ENCODE data around the gene BBX. TPM values are rescaled to one million over a fixed set of nuclear protein-coding genes. Genes with fewer than 3 reads are reported as not detected.

Gene BBX
- total and polyA plus RNA-seq, 4 donors = 4.7 to 25.1 (median 20.5) TPM

GRCh38 chr3:107826727-107827126, 304.0 kb downstream of the BBX start:
- Histone ChIP-seq H3K4me3 (ENCODE audit: low read depth in 1 of 3, low read length in 3 of 3) (no peak overlapping the region), H3K9me3 (ENCODE audit: control insufficient read depth in 4 of 4, low read length in 3 of 4) (no peaks in the 10 kb centered on the region), H3K36me3 (ENCODE audit: control insufficient read depth in 4 of 4, insufficient read depth in 3 of 4, low read depth in 1 of 4, low read length in 3 of 4) (no peaks in the 10 kb centered on the region), H3K4me1 (ENCODE audit: control insufficient read depth in 4 of 4, insufficient read depth in 4 of 4, low read length in 3 of 4) (no peaks in the 10 kb centered on the region), H3K27ac (ENCODE audit: low read depth in 1 of 2, low read length in 2 of 2) (no peak overlapping the region), H3K27me3 (ENCODE audit: control insufficient read depth in 4 of 4, insufficient read depth in 4 of 4, low read length in 3 of 4) (no peaks in the 10 kb centered on the region), H3K9ac (ENCODE audit: low read depth in 1 of 2, low read length in 2 of 2) (no peak overlapping the region)
- WGBS = 87% methylated on average over 9 of the region's 9 CpGs
- no peak for TF ChIP-seq FOXA2 (IDR thresholded peaks at IDR 0.05)
- no peak for TF ChIP-seq FOXA1 (IDR thresholded peaks at IDR 0.05)
- DNase-seq (ENCODE audit: low spot score) = no peak

- Histone ChIP-seq H3K9me3 (ENCODE audit: control insufficient read depth in 4 of 4, low read length in 3 of 4) (no peaks in the 10 kb centered on the region), H3K9ac (ENCODE audit: low read depth in 1 of 2, low read length in 2 of 2) (no peak overlapping the region), H3K27me3 (ENCODE audit: control insufficient read depth in 4 of 4, insufficient read depth in 4 of 4, low read length in 3 of 4) (no peaks in the 10 kb centered on the region), H3K36me3 (ENCODE audit: control insufficient read depth in 4 of 4, insufficient read depth in 3 of 4, low read depth in 1 of 4, low read length in 3 of 4) (no peaks in the 10 kb centered on the region), H3K4me3 (ENCODE audit: low read depth in 1 of 3, low read length in 3 of 3) (no peak overlapping the region), H3K27ac (ENCODE audit: low read depth in 1 of 2, low read length in 2 of 2) (no peak overlapping the region), H3K4me1 (ENCODE audit: control insufficient read depth in 4 of 4, insufficient read depth in 4 of 4, low read length in 3 of 4) (no peaks in the 10 kb centered on the region)
- 95% methylated on average over 4 of the region's 4 CpGs for WGBS
- DNase-seq (ENCODE audit: low spot score) = no peak
- TF ChIP-seq GABPA (IDR thresholded peaks at IDR 0.05 in 1 of 2, conservative IDR thresholded peaks at IDR 0.05 in 1 of 2) (no peak), MAX (IDR thresholded peaks at IDR 0.05) (no peak), RAD21 (IDR thresholded peaks at IDR 0.05) (no peak), RXRA (IDR thresholded peaks at IDR 0.05) (no peak), NR2F2 (IDR thresholded peaks at IDR 0.05) (no peak), FOXA2 (IDR thresholded peaks at IDR 0.05) (no peak), EGR1 (IDR thresholded peaks at IDR 0.05; ENCODE audit: low read depth in 2 of 2) (no peak), HNF4A (conservative IDR thresholded peaks at IDR 0.05) (no peak), HNF4G (IDR thresholded peaks at IDR 0.05) (no peak), SP1 (IDR thresholded peaks at IDR 0.05) (no peak), YY1 (IDR thresholded peaks at IDR 0.05) (no peak), JUND (IDR thresholded peaks at IDR 0.05) (no peak), TAF1 (conservative IDR thresholded peaks at IDR 0.05) (no peak), FOXA1 (IDR thresholded peaks at IDR 0.05) (no peak)
- TF ChIP-seq, protein P1, sequence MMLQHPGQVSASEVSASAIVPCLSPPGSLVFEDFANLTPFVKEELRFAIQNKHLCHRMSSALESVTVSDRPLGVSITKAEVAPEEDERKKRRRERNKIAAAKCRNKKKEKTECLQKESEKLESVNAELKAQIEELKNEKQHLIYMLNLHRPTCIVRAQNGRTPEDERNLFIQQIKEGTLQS (IDR thresholded peaks at IDR 0.05) = no peak
- TF ChIP-seq, protein P2, sequence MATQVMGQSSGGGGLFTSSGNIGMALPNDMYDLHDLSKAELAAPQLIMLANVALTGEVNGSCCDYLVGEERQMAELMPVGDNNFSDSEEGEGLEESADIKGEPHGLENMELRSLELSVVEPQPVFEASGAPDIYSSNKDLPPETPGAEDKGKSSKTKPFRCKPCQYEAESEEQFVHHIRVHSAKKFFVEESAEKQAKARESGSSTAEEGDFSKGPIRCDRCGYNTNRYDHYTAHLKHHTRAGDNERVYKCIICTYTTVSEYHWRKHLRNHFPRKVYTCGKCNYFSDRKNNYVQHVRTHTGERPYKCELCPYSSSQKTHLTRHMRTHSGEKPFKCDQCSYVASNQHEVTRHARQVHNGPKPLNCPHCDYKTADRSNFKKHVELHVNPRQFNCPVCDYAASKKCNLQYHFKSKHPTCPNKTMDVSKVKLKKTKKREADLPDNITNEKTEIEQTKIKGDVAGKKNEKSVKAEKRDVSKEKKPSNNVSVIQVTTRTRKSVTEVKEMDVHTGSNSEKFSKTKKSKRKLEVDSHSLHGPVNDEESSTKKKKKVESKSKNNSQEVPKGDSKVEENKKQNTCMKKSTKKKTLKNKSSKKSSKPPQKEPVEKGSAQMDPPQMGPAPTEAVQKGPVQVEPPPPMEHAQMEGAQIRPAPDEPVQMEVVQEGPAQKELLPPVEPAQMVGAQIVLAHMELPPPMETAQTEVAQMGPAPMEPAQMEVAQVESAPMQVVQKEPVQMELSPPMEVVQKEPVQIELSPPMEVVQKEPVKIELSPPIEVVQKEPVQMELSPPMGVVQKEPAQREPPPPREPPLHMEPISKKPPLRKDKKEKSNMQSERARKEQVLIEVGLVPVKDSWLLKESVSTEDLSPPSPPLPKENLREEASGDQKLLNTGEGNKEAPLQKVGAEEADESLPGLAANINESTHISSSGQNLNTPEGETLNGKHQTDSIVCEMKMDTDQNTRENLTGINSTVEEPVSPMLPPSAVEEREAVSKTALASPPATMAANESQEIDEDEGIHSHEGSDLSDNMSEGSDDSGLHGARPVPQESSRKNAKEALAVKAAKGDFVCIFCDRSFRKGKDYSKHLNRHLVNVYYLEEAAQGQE (IDR thresholded peaks at IDR 0.05) = no peak
- TF ChIP-seq, protein P3, sequence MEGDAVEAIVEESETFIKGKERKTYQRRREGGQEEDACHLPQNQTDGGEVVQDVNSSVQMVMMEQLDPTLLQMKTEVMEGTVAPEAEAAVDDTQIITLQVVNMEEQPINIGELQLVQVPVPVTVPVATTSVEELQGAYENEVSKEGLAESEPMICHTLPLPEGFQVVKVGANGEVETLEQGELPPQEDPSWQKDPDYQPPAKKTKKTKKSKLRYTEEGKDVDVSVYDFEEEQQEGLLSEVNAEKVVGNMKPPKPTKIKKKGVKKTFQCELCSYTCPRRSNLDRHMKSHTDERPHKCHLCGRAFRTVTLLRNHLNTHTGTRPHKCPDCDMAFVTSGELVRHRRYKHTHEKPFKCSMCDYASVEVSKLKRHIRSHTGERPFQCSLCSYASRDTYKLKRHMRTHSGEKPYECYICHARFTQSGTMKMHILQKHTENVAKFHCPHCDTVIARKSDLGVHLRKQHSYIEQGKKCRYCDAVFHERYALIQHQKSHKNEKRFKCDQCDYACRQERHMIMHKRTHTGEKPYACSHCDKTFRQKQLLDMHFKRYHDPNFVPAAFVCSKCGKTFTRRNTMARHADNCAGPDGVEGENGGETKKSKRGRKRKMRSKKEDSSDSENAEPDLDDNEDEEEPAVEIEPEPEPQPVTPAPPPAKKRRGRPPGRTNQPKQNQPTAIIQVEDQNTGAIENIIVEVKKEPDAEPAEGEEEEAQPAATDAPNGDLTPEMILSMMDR (IDR thresholded peaks at IDR 0.05; ENCODE audit: low read depth, low read length, missing input control) = no peak
- TF ChIP-seq, protein P4, sequence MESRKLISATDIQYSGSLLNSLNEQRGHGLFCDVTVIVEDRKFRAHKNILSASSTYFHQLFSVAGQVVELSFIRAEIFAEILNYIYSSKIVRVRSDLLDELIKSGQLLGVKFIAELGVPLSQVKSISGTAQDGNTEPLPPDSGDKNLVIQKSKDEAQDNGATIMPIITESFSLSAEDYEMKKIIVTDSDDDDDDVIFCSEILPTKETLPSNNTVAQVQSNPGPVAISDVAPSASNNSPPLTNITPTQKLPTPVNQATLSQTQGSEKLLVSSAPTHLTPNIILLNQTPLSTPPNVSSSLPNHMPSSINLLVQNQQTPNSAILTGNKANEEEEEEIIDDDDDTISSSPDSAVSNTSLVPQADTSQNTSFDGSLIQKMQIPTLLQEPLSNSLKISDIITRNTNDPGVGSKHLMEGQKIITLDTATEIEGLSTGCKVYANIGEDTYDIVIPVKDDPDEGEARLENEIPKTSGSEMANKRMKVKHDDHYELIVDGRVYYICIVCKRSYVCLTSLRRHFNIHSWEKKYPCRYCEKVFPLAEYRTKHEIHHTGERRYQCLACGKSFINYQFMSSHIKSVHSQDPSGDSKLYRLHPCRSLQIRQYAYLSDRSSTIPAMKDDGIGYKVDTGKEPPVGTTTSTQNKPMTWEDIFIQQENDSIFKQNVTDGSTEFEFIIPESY (IDR thresholded peaks at IDR 0.05) = no peak
Measured at GRCh38 chr3:107829185-107829584, 306.4 kb downstream of the BBX start.
